WTC11 (cell line): ENCODE results near the gene ANKRD36B.
"Not testable (repeated sequence)": the region's sequence is repeated elsewhere in the genome, so short reads cannot be mapped to it uniquely, and the experiment has no call there.

Experiments
- CTCF ChIP-seq: fragments of 200-600 bp; IDR thresholded peaks from 2 replicates; pipeline ENCODE4 v1.8.0; 2022; ENCODE audit warnings: antibody characterized with exemption
- FOXJ3 ChIP-seq: sonication (generic); formaldehyde crosslinking; IDR thresholded peaks from 2 replicates; pipeline ENCODE4 v1.9.0; 2021; ENCODE audit warnings: missing genetic modification reagents, mild to moderate bottlenecking, borderline replicate concordance
- FOXP1 ChIP-seq: sonication (generic); formaldehyde crosslinking; IDR thresholded peaks from 2 replicates; pipeline ENCODE4 v1.8.0; 2022; ENCODE audit warnings: missing genetic modification reagents, mild to moderate bottlenecking, moderate library complexity, borderline replicate concordance
- IRF2 ChIP-seq: sonication (generic); formaldehyde crosslinking; IDR thresholded peaks from 2 replicates; pipeline ENCODE4 v1.8.0; 2022; ENCODE audit warnings: low read depth, missing genetic modification reagents, borderline replicate concordance
- JAZF1 ChIP-seq: fragments of 250-450 bp; sonication (Bioruptor Pico); IDR thresholded peaks from 2 replicates; pipeline ENCODE4 v1.9.0; 2021; ENCODE audit warnings: moderate library complexity, mild to moderate bottlenecking, inconsistent platforms
- JUN ChIP-seq: sonication (generic); formaldehyde crosslinking; IDR thresholded peaks from 2 replicates; pipeline ENCODE4 v1.8.0; 2023; ENCODE audit warnings: mild to moderate bottlenecking, missing genetic modification reagents
- SP1 ChIP-seq: sonication (generic); formaldehyde crosslinking; conservative IDR thresholded peaks from 2 replicates; pipeline ENCODE4 v1.8.1; 2022; ENCODE audit warnings: missing genetic modification reagents
- TF ChIP-seq, protein P1 (sequence below): sonication (generic); formaldehyde crosslinking; IDR thresholded peaks from 2 replicates; pipeline ENCODE4 v1.8.1; 2022; ENCODE audit warnings: missing genetic modification reagents, borderline replicate concordance
- TF ChIP-seq, protein P2 (sequence below): sonication (generic); formaldehyde crosslinking; conservative IDR thresholded peaks from 2 replicates; pipeline ENCODE4 v1.8.1; 2022; ENCODE audit warnings: mild to moderate bottlenecking, missing genetic modification reagents
- TF ChIP-seq, protein P3 (sequence below): sonication (generic); formaldehyde crosslinking; IDR thresholded peaks from 2 replicates; pipeline ENCODE4 v1.8.1; 2023; ENCODE audit warnings: mild to moderate bottlenecking, missing genetic modification reagents, moderate library complexity
- TF ChIP-seq, protein P4 (sequence below): sonication (generic); formaldehyde crosslinking; IDR thresholded peaks from 2 replicates; pipeline ENCODE4 v1.8.1; 2023; ENCODE audit warnings: mild to moderate bottlenecking, moderate library complexity, missing genetic modification reagents

GRCh38 chr2:97608745-97609144, 19.1 kb upstream of the ANKRD36B start:
- TF ChIP-seq, protein P1, sequence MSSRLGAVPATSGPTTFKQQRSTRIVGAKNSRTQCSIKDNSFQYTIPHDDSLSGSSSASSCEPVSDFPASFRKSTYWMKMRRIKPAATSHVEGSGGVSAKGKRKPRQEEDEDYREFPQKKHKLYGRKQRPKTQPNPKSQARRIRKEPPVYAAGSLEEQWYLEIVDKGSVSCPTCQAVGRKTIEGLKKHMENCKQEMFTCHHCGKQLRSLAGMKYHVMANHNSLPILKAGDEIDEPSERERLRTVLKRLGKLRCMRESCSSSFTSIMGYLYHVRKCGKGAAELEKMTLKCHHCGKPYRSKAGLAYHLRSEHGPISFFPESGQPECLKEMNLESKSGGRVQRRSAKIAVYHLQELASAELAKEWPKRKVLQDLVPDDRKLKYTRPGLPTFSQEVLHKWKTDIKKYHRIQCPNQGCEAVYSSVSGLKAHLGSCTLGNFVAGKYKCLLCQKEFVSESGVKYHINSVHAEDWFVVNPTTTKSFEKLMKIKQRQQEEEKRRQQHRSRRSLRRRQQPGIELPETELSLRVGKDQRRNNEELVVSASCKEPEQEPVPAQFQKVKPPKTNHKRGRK: not testable (repeated sequence)
- not testable (repeated sequence) for TF ChIP-seq JAZF1 (CRISPR knock-in tag); CTCF; SP1 (CRISPR knock-in tag); JUN (CRISPR knock-in tag); FOXP1 (CRISPR knock-in tag); FOXJ3; IRF2 (CRISPR knock-in tag)
- TF ChIP-seq, protein P2, sequence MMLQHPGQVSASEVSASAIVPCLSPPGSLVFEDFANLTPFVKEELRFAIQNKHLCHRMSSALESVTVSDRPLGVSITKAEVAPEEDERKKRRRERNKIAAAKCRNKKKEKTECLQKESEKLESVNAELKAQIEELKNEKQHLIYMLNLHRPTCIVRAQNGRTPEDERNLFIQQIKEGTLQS (CRISPR knock-in tag): not testable (repeated sequence)
- TF ChIP-seq, protein P3, sequence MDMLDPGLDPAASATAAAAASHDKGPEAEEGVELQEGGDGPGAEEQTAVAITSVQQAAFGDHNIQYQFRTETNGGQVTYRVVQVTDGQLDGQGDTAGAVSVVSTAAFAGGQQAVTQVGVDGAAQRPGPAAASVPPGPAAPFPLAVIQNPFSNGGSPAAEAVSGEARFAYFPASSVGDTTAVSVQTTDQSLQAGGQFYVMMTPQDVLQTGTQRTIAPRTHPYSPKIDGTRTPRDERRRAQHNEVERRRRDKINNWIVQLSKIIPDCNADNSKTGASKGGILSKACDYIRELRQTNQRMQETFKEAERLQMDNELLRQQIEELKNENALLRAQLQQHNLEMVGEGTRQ: not testable (repeated sequence)
- TF ChIP-seq, protein P4, sequence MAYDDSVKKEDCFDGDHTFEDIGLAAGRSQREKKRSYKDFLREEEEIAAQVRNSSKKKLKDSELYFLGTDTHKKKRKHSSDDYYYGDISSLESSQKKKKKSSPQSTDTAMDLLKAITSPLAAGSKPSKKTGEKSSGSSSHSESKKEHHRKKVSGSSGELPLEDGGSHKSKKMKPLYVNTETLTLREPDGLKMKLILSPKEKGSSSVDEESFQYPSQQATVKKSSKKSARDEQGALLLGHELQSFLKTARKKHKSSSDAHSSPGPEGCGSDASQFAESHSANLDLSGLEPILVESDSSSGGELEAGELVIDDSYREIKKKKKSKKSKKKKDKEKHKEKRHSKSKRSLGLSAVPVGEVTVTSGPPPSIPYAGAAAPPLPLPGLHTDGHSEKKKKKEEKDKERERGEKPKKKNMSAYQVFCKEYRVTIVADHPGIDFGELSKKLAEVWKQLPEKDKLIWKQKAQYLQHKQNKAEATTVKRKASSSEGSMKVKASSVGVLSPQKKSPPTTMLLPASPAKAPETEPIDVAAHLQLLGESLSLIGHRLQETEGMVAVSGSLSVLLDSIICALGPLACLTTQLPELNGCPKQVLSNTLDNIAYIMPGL (CRISPR knock-in tag): not testable (repeated sequence)
